LNCaP clone FGC (cell line): ENCODE data around the gene P3H3.

ENCODE experiments used
- DNase-seq: peaks from one replicate; pipeline ENCODE4 v3.0.0-alpha.2; 2011; ENCODE audit warnings: low read depth
- H3K4me3 ChIP-seq: 2 replicates; pipeline ENCODE4 v1.5.1; 2011; ENCODE audit warnings: mild to moderate bottlenecking, low read depth, low read length, control low read depth
- CTCF ChIP-seq: IDR thresholded peaks from 2 replicates; pipeline ENCODE4 v1.5.1; 2012; ENCODE audit warnings: mild to moderate bottlenecking; ENCODE audit not compliant: control insufficient read depth, insufficient read depth; ENCODE audit errors: extremely low read depth

P3H3 gene

GRCh38 chr12:6807170-6807569 is 21.0 kb upstream of the P3H3 start:
- DNase-seq = no peak
- TF ChIP-seq CTCF = no peak
- H3K4me3 ChIP-seq = no peak overlapping the region

- no peak for TF ChIP-seq CTCF
- DNase-seq = no peak
- H3K4me3 ChIP-seq = no peak overlapping the region
Measured at GRCh38 chr12:6809056-6809455, 19.2 kb upstream of the P3H3 start.

GRCh38 chr12:6810758-6811157 is 17.4 kb upstream of the P3H3 start:
- no peak overlapping the region for H3K4me3 ChIP-seq
- no peak for DNase-seq
- no peak for TF ChIP-seq CTCF

GRCh38 chr12:6813363-6813762 is 14.8 kb upstream of the P3H3 start:
- no peak overlapping the region for H3K4me3 ChIP-seq
- TF ChIP-seq CTCF = no peak
- no peak for DNase-seq

GRCh38 chr12:6816598-6816997 is 11.6 kb upstream of the P3H3 start:
- H3K4me3 ChIP-seq = no peak overlapping the region
- TF ChIP-seq CTCF = no peak
- no peak for DNase-seq

- H3K4me3 ChIP-seq = no peak overlapping the region
- no peak for TF ChIP-seq CTCF
- DNase-seq = no peak
Measured at GRCh38 chr12:6817098-6817497, 11.1 kb upstream of the P3H3 start.

GRCh38 chr12:6817662-6818157 is 10.5 kb upstream of the P3H3 start:
- no peak overlapping the region for H3K4me3 ChIP-seq
- TF ChIP-seq CTCF = no peak
- DNase-seq = no peak
